GM19035 (cell line): ENCODE data around the gene KRTAP5-4.
"Not testable (repeated sequence)": the region's sequence is repeated elsewhere in the genome, so short reads cannot be mapped to it uniquely, and the experiment has no call there.

Source experiments
- ATAC-seq: cut with Tn5 transposase; IDR thresholded peaks from one replicate; pipeline ENCODE4 v1.9.1; 2021; ENCODE audit not compliant: unreplicated experiment

The KRTAP5-4 gene

GRCh38 chr11:1639102-1639620 is 17.2 kb upstream of the KRTAP5-4 start:
- ATAC-seq, result no peak

- ATAC-seq, result no peak
Measured at GRCh38 chr11:1638344-1638743, 16.4 kb upstream of the KRTAP5-4 start.

- ATAC-seq, result no peak
Measured at GRCh38 chr11:1637628-1638027, 15.7 kb upstream of the KRTAP5-4 start.

GRCh38 chr11:1636291-1636950 is 14.5 kb upstream of the KRTAP5-4 start:
- ATAC-seq, result no peak

GRCh38 chr11:1633864-1634263 is 11.9 kb upstream of the KRTAP5-4 start:
- no peak for ATAC-seq

- ATAC-seq, result no peak
Measured at GRCh38 chr11:1632053-1632714, 10.2 kb upstream of the KRTAP5-4 start.

- ATAC-seq, result no peak
Measured at GRCh38 chr11:1631066-1631568, 9.2 kb upstream of the KRTAP5-4 start.

- no peak for ATAC-seq
Measured at GRCh38 chr11:1630271-1630670, 8.3 kb upstream of the KRTAP5-4 start.

- no peak for ATAC-seq
Measured at GRCh38 chr11:1629326-1630185, 7.6 kb upstream of the KRTAP5-4 start, which contains the start of gene KRTAP5-5. Gene KRTAP5-5 (plus strand): TSS chr11:1629775. CDS start chr11:1629841, 66 bp downstream.

- ATAC-seq, result no peak
Measured at GRCh38 chr11:1628506-1629325, 6.8 kb upstream of the KRTAP5-4 start.

GRCh38 chr11:1625541-1625940 is 3.6 kb upstream of the KRTAP5-4 start:
- no peak for ATAC-seq

GRCh38 chr11:1624621-1625020 is 2.7 kb upstream of the KRTAP5-4 start:
- ATAC-seq, result no peak

- ATAC-seq, result no peak
Measured at GRCh38 chr11:1623716-1624115, 1.8 kb upstream of the KRTAP5-4 start.

GRCh38 chr11:1619449-1619848 is 2.5 kb downstream of the KRTAP5-4 start:
- ATAC-seq, result no peak

- no peak for ATAC-seq
Measured at GRCh38 chr11:1618231-1618630, 3.7 kb downstream of the KRTAP5-4 start.

GRCh38 chr11:1608363-1608762 is 13.6 kb downstream of the KRTAP5-4 start, which contains the start of gene KRTAP5-3:
Gene KRTAP5-3 (minus strand): TSS chr11:1608463. CDS start chr11:1608385, 78 bp downstream.
- ATAC-seq, result no peak

- not testable (repeated sequence) for ATAC-seq
Measured at GRCh38 chr11:1607901-1608300, 14.0 kb downstream of the KRTAP5-4 start.

- not testable (repeated sequence) for ATAC-seq
Measured at GRCh38 chr11:1607156-1607845, 14.6 kb downstream of the KRTAP5-4 start.

- ATAC-seq, result peak; percentile 75
Measured at GRCh38 chr11:1605923-1606322, 16.0 kb downstream of the KRTAP5-4 start.

- ATAC-seq, result no peak
Measured at GRCh38 chr11:1604711-1605110, 17.2 kb downstream of the KRTAP5-4 start.
